ENCODE results near the gene MAST2. TPM values are rescaled to one million over a fixed set of nuclear protein-coding genes. Genes with fewer than 3 reads are reported as not detected.

Gene MAST2
- total RNA-seq, 1 donor from 2014 or later, result 27.6 TPM

GRCh38 chr1:45973121-45973520 is 169.7 kb downstream of the MAST2 start:
- no peaks in the 10 kb centered on the region for H3K27me3 Mint-ChIP-seq (ENCODE audit: unreplicated experiment)
- DNase-seq (ENCODE audit: low spot score), result no peak
- no peak overlapping the region for H3K27ac Mint-ChIP-seq (ENCODE audit: unreplicated experiment)
- no peak overlapping the region for H3K4me3 Mint-ChIP-seq (ENCODE audit: unreplicated experiment)
- TF ChIP-seq CTCF (IDR thresholded peaks at IDR 0.05; ENCODE audit: unreplicated experiment), result no peak
- H3K36me3 Mint-ChIP-seq (ENCODE audit: low read depth, unreplicated experiment), result peaks cover 14% of the 10 kb centered on the region
- H3K9me3 Mint-ChIP-seq (ENCODE audit: unreplicated experiment), result no peaks in the 10 kb centered on the region
- H3K4me1 Mint-ChIP-seq (ENCODE audit: unreplicated experiment), result no peaks in the 10 kb centered on the region

- Mint-ChIP-seq H3K4me1 (ENCODE audit: unreplicated experiment) (no peaks in the 10 kb centered on the region), H3K27ac (ENCODE audit: unreplicated experiment) (no peak overlapping the region), H3K9me3 (ENCODE audit: unreplicated experiment) (no peaks in the 10 kb centered on the region), H3K36me3 (ENCODE audit: low read depth, unreplicated experiment) (peaks cover 9% of the 10 kb centered on the region), H3K4me3 (ENCODE audit: unreplicated experiment) (no peak overlapping the region), H3K27me3 (ENCODE audit: unreplicated experiment) (no peaks in the 10 kb centered on the region)
- no peak for DNase-seq (ENCODE audit: low spot score)
- no peak for TF ChIP-seq CTCF (IDR thresholded peaks at IDR 0.05; ENCODE audit: unreplicated experiment)
These were observed 171.3 kb downstream of the MAST2 start for GRCh38 chr1:45974541-45975269.

- DNase-seq (ENCODE audit: low spot score), result no peak
- H3K27me3 Mint-ChIP-seq (ENCODE audit: unreplicated experiment), result no peaks in the 10 kb centered on the region
- H3K27ac Mint-ChIP-seq (ENCODE audit: unreplicated experiment), result no peak overlapping the region
- no peak overlapping the region for H3K4me3 Mint-ChIP-seq (ENCODE audit: unreplicated experiment)
- TF ChIP-seq CTCF (IDR thresholded peaks at IDR 0.05; ENCODE audit: unreplicated experiment), result no peak
- H3K4me1 Mint-ChIP-seq (ENCODE audit: unreplicated experiment), result no peaks in the 10 kb centered on the region
- H3K9me3 Mint-ChIP-seq (ENCODE audit: unreplicated experiment), result no peaks in the 10 kb centered on the region
- H3K36me3 Mint-ChIP-seq (ENCODE audit: low read depth, unreplicated experiment), result peaks cover 4% of the 10 kb centered on the region
These were observed 173.2 kb downstream of the MAST2 start for GRCh38 chr1:45976623-45977022.

- no peak overlapping the region for H3K27ac Mint-ChIP-seq (ENCODE audit: unreplicated experiment)
- no peak for DNase-seq (ENCODE audit: low spot score)
These were observed 175.8 kb downstream of the MAST2 start for GRCh38 chr1:45979074-45979777.

More at GRCh38 chr1:45979074-45979777, 175.8 kb downstream of the MAST2 start:
- no peaks in the 10 kb centered on the region for H3K36me3 Mint-ChIP-seq (ENCODE audit: low read depth, unreplicated experiment)
- H3K27me3 Mint-ChIP-seq (ENCODE audit: unreplicated experiment), result no peaks in the 10 kb centered on the region
- H3K4me3 Mint-ChIP-seq (ENCODE audit: unreplicated experiment), result no peak overlapping the region
- no peaks in the 10 kb centered on the region for H3K4me1 Mint-ChIP-seq (ENCODE audit: unreplicated experiment)
- no peaks in the 10 kb centered on the region for H3K9me3 Mint-ChIP-seq (ENCODE audit: unreplicated experiment)
- TF ChIP-seq CTCF (IDR thresholded peaks at IDR 0.05; ENCODE audit: unreplicated experiment), result no peak
